DMS153 (cell line): ENCODE measurements around the gene TNFRSF8.

Experiments
- DNase-seq: peaks from one replicate; lab custom pipeline; 2025; lab: John Stamatoyannopoulos, UW

TNFRSF8 gene

GRCh38 chr1:12121212-12122003 lies 58.3 kb downstream of the TNFRSF8 start:
- no peak for DNase-seq

GRCh38 chr1:12123172-12123571 lies 60.1 kb downstream of the TNFRSF8 start:
- DNase-seq, result no peak

- peak; percentile 49 for DNase-seq
Measured at GRCh38 chr1:12124693-12125421, 61.8 kb downstream of the TNFRSF8 start.

GRCh38 chr1:12125422-12126355 lies 62.6 kb downstream of the TNFRSF8 start:
- no peak for DNase-seq

GRCh38 chr1:12126781-12127180 lies 63.7 kb downstream of the TNFRSF8 start:
- DNase-seq, result no peak

GRCh38 chr1:12127206-12127810 lies 64.2 kb downstream of the TNFRSF8 start:
- DNase-seq, result no peak

GRCh38 chr1:12128120-12128519 lies 65.0 kb downstream of the TNFRSF8 start:
- DNase-seq, result no peak

- no peak for DNase-seq
Measured at GRCh38 chr1:12129624-12130023, 66.5 kb downstream of the TNFRSF8 start.

- DNase-seq, result no peak
Measured at GRCh38 chr1:12130466-12131130, 67.5 kb downstream of the TNFRSF8 start.

- DNase-seq, result no peak
Measured at GRCh38 chr1:12132078-12132477, 69.0 kb downstream of the TNFRSF8 start.

GRCh38 chr1:12134716-12135115 lies 71.6 kb downstream of the TNFRSF8 start:
- no peak for DNase-seq

GRCh38 chr1:12135612-12136011 lies 72.5 kb downstream of the TNFRSF8 start:
- no peak for DNase-seq

GRCh38 chr1:12136916-12137610 lies 74.0 kb downstream of the TNFRSF8 start:
- no peak for DNase-seq

GRCh38 chr1:12138196-12139168 lies 75.4 kb downstream of the TNFRSF8 start:
- DNase-seq, result no peak

GRCh38 chr1:12140016-12140415 lies 76.9 kb downstream of the TNFRSF8 start:
- DNase-seq, result no peak

GRCh38 chr1:12140515-12141162 lies 77.5 kb downstream of the TNFRSF8 start:
- no peak for DNase-seq

- no peak for DNase-seq
Measured at GRCh38 chr1:12141163-12141850, 78.2 kb downstream of the TNFRSF8 start.

GRCh38 chr1:12142141-12142823 lies 79.2 kb downstream of the TNFRSF8 start:
- no peak for DNase-seq
